ENCODE measurements around the gene FRY. TPM values are rescaled to one million over a fixed set of nuclear protein-coding genes. Genes with fewer than 3 reads are reported as not detected.
A peak's percentile ranks its signal among the peaks of the same experiment; 100 is the strongest.

The FRY gene
- total RNA-seq, 1 experiment from 2014 or later: 1.9 TPM

GRCh38 chr13:32107973-32108372 is 76.4 kb downstream of the FRY start:
- no peak for DNase-seq (ENCODE audit: low read depth)
- in situ Hi-C loops (cut with HindIII; ENCODE audit: low pct_unique_long_range_greater_than_20kb, low sequenced_read_pairs): no loop called here

GRCh38 chr13:32113532-32113931 is 82.0 kb downstream of the FRY start:
- in situ Hi-C loops (cut with HindIII; ENCODE audit: low pct_unique_long_range_greater_than_20kb, low sequenced_read_pairs): no loop called here

GRCh38 chr13:32114284-32114950 is 82.8 kb downstream of the FRY start:
- DNase-seq (ENCODE audit: low read depth): no peak
- in situ Hi-C loops (cut with HindIII; ENCODE audit: low pct_unique_long_range_greater_than_20kb, low sequenced_read_pairs): no loop called here

More at GRCh38 chr13:32113532-32113931, 82.0 kb downstream of the FRY start:
- DNase-seq (ENCODE audit: low read depth): no peak

GRCh38 chr13:32115066-32115465 is 83.5 kb downstream of the FRY start:
- in situ Hi-C loops (cut with HindIII; ENCODE audit: low pct_unique_long_range_greater_than_20kb, low sequenced_read_pairs): no loop called here
- no peak for DNase-seq (ENCODE audit: low read depth)

GRCh38 chr13:32116210-32116609 is 84.6 kb downstream of the FRY start:
- no peak for DNase-seq (ENCODE audit: low read depth)
- in situ Hi-C loops (cut with HindIII; ENCODE audit: low pct_unique_long_range_greater_than_20kb, low sequenced_read_pairs): no loop called here

GRCh38 chr13:32117001-32117400 is 85.4 kb downstream of the FRY start:
- no peak for DNase-seq (ENCODE audit: low read depth)
- in situ Hi-C loops (cut with HindIII; ENCODE audit: low pct_unique_long_range_greater_than_20kb, low sequenced_read_pairs): no loop called here

- peak; percentile 5 for DNase-seq (ENCODE audit: low read depth)
- in situ Hi-C loops (cut with HindIII; ENCODE audit: low pct_unique_long_range_greater_than_20kb, low sequenced_read_pairs): no loop called here
Observed at GRCh38 chr13:32117701-32118100, 86.1 kb downstream of the FRY start.

GRCh38 chr13:32121316-32121715 is 89.7 kb downstream of the FRY start:
- in situ Hi-C loops (cut with HindIII; ENCODE audit: low pct_unique_long_range_greater_than_20kb, low sequenced_read_pairs): no loop called here
- no peak for DNase-seq (ENCODE audit: low read depth)

GRCh38 chr13:32124743-32125142 is 93.2 kb downstream of the FRY start:
- in situ Hi-C loops (cut with HindIII; ENCODE audit: low pct_unique_long_range_greater_than_20kb, low sequenced_read_pairs): no loop called here
- no peak for DNase-seq (ENCODE audit: low read depth)

- no peak for DNase-seq (ENCODE audit: low read depth)
- in situ Hi-C loops (cut with HindIII; ENCODE audit: low pct_unique_long_range_greater_than_20kb, low sequenced_read_pairs): no loop called here
Observed at GRCh38 chr13:32125221-32125689, 93.7 kb downstream of the FRY start.

- in situ Hi-C loops (cut with HindIII; ENCODE audit: low pct_unique_long_range_greater_than_20kb, low sequenced_read_pairs): no loop called here
- no peak for DNase-seq (ENCODE audit: low read depth)
Observed at GRCh38 chr13:32125751-32126150, 94.2 kb downstream of the FRY start.

GRCh38 chr13:32126278-32126677 is 94.7 kb downstream of the FRY start:
- DNase-seq (ENCODE audit: low read depth): no peak
- in situ Hi-C loops (cut with HindIII; ENCODE audit: low pct_unique_long_range_greater_than_20kb, low sequenced_read_pairs): no loop called here

GRCh38 chr13:32126756-32127155 is 95.2 kb downstream of the FRY start:
- no peak for DNase-seq (ENCODE audit: low read depth)
- in situ Hi-C loops (cut with HindIII; ENCODE audit: low pct_unique_long_range_greater_than_20kb, low sequenced_read_pairs): no loop called here

GRCh38 chr13:32127691-32128090 is 96.1 kb downstream of the FRY start:
- no peak for DNase-seq (ENCODE audit: low read depth)
- in situ Hi-C loops (cut with HindIII; ENCODE audit: low pct_unique_long_range_greater_than_20kb, low sequenced_read_pairs): no loop called here

GRCh38 chr13:32134241-32135055 is 102.9 kb downstream of the FRY start:
- DNase-seq (ENCODE audit: low read depth): no peak
- in situ Hi-C loops (cut with HindIII; ENCODE audit: low pct_unique_long_range_greater_than_20kb, low sequenced_read_pairs): no loop called here

- DNase-seq (ENCODE audit: low read depth): no peak
- in situ Hi-C loops (cut with HindIII; ENCODE audit: low pct_unique_long_range_greater_than_20kb, low sequenced_read_pairs): no loop called here
Observed at GRCh38 chr13:32135056-32135390, 103.4 kb downstream of the FRY start.

- DNase-seq (ENCODE audit: low read depth): no peak
- in situ Hi-C loops (cut with HindIII; ENCODE audit: low pct_unique_long_range_greater_than_20kb, low sequenced_read_pairs): no loop called here
Observed at GRCh38 chr13:32135655-32136054, 104.1 kb downstream of the FRY start.

- DNase-seq (ENCODE audit: low read depth): no peak
- in situ Hi-C loops (cut with HindIII; ENCODE audit: low pct_unique_long_range_greater_than_20kb, low sequenced_read_pairs): no loop called here
Observed at GRCh38 chr13:32136061-32136460, 104.5 kb downstream of the FRY start.

- in situ Hi-C loops (cut with HindIII; ENCODE audit: low pct_unique_long_range_greater_than_20kb, low sequenced_read_pairs): no loop called here
- no peak for DNase-seq (ENCODE audit: low read depth)
Observed at GRCh38 chr13:32136716-32137115, 105.1 kb downstream of the FRY start.

GRCh38 chr13:32139251-32139650 is 107.7 kb downstream of the FRY start:
- DNase-seq (ENCODE audit: low read depth): no peak
- in situ Hi-C loops (cut with HindIII; ENCODE audit: low pct_unique_long_range_greater_than_20kb, low sequenced_read_pairs): no loop called here
